ENCODE results near the gene PGAP1. TPM values are rescaled to one million over a fixed set of nuclear protein-coding genes. Genes with fewer than 3 reads are reported as not detected.

Gene PGAP1
- total and polyA plus RNA-seq, 10 donors: 0.38 to 10.1 (median 5.3) TPM

GRCh38 chr2:196965651-196966050 is 39.1 kb upstream of the PGAP1 start:
- H3K4me3 ChIP-seq: no peak overlapping the region

GRCh38 chr2:196963961-196964360 is 37.5 kb upstream of the PGAP1 start:
- no peaks in the 10 kb centered on the region for H3K36me3 ChIP-seq
- 90 to 97% (median 92%) methylated on average over 1 of the region's 1 CpG for WGBS, 5 donors
- no peak overlapping the region for H3K27ac ChIP-seq
- intact Hi-C loops (cut with DNase I; ENCODE audit: low total_unique reads): no loop called here
- no peak for DNase-seq
- no peaks in the 10 kb centered on the region for H3K4me1 ChIP-seq
- TF ChIP-seq POLR2AphosphoS5 (IDR thresholded peaks at IDR 0.05) (no peak), POLR2A (IDR thresholded peaks at IDR 0.05) (no peak), CTCF (IDR thresholded peaks at IDR 0.05 in 8 of 11, conservative IDR thresholded peaks at IDR 0.05 in 3 of 11) (no peak)
- H3K9me3 ChIP-seq: no peaks in the 10 kb centered on the region
- H3K27me3 ChIP-seq (replicated peaks in 1 of 7): no peaks in the 10 kb centered on the region
- no peak overlapping the region for H3K4me3 ChIP-seq

More at GRCh38 chr2:196965651-196966050, 39.1 kb upstream of the PGAP1 start:
- 90 to 96% (median 95%) methylated on average over 4 of the region's 4 CpGs for WGBS, 5 donors
- TF ChIP-seq POLR2AphosphoS5 (IDR thresholded peaks at IDR 0.05) (no peak), CTCF (IDR thresholded peaks at IDR 0.05 in 8 of 11, conservative IDR thresholded peaks at IDR 0.05 in 3 of 11) (no peak), POLR2A (IDR thresholded peaks at IDR 0.05) (no peak)
- Histone ChIP-seq H3K27ac (no peak overlapping the region), H3K27me3 (replicated peaks in 1 of 7) (no peaks in the 10 kb centered on the region), H3K36me3 (no peaks in the 10 kb centered on the region), H3K9me3 (no peaks in the 10 kb centered on the region), H3K4me1 (no peaks in the 10 kb centered on the region)
- no peak for DNase-seq
- intact Hi-C loops (cut with DNase I; ENCODE audit: low total_unique reads): no loop called here

- no peak for DNase-seq
- Histone ChIP-seq H3K27ac (no peak overlapping the region), H3K36me3 (no peaks in the 10 kb centered on the region), H3K4me1 (no peaks in the 10 kb centered on the region), H3K4me3 (no peak overlapping the region), H3K27me3 (replicated peaks in 1 of 7) (no peaks in the 10 kb centered on the region), H3K9me3 (no peaks in the 10 kb centered on the region)
- intact Hi-C loops (cut with DNase I; ENCODE audit: low total_unique reads): no loop called here
- WGBS, 5 donors: 65 to 79% (median 70%) methylated on average over 2 of the region's 2 CpGs
- TF ChIP-seq CTCF (IDR thresholded peaks at IDR 0.05 in 8 of 11, conservative IDR thresholded peaks at IDR 0.05 in 3 of 11): no peak
- no peak for TF ChIP-seq POLR2AphosphoS5 (IDR thresholded peaks at IDR 0.05)
- no peak for TF ChIP-seq POLR2A (IDR thresholded peaks at IDR 0.05)
These were observed 36.5 kb upstream of the PGAP1 start for GRCh38 chr2:196963043-196963442.

- TF ChIP-seq CTCF (IDR thresholded peaks at IDR 0.05 in 8 of 11, conservative IDR thresholded peaks at IDR 0.05 in 3 of 11) (no peak), POLR2A (IDR thresholded peaks at IDR 0.05) (no peak), POLR2AphosphoS5 (IDR thresholded peaks at IDR 0.05) (no peak)
- DNase-seq: no peak
- intact Hi-C loops (cut with DNase I; ENCODE audit: low total_unique reads): no loop called here
These were observed 35.8 kb upstream of the PGAP1 start for GRCh38 chr2:196962325-196962724.

More at GRCh38 chr2:196962325-196962724, 35.8 kb upstream of the PGAP1 start:
- no peak overlapping the region for H3K27ac ChIP-seq
- no peaks in the 10 kb centered on the region for H3K9me3 ChIP-seq
- no peaks in the 10 kb centered on the region for H3K36me3 ChIP-seq
- 80 to 87% (median 81%) methylated on average over 2 of the region's 2 CpGs for WGBS, 5 donors
- H3K27me3 ChIP-seq (replicated peaks in 1 of 7): no peaks in the 10 kb centered on the region
- no peaks in the 10 kb centered on the region for H3K4me1 ChIP-seq
- H3K4me3 ChIP-seq: no peak overlapping the region
